Measurements from ENCODE around the gene LRWD1. TPM values are rescaled to one million over a fixed set of nuclear protein-coding genes. Genes with fewer than 3 reads are reported as not detected.
"Not testable (repeated sequence)": the region's sequence is repeated elsewhere in the genome, so short reads cannot be mapped to it uniquely, and the experiment has no call there.

Gene LRWD1
- total and polyA plus RNA-seq, 9 of the 15 experiments (the other 6 are each of a cell fraction or from before 2014, with no cell fraction given) = 0.61 to 66.0 (median 33.2) TPM

- H3K79me2 ChIP-seq (ENCODE audit: control insufficient read depth, insufficient read depth, low read length); H4K20me1 ChIP-seq (replicated peaks; ENCODE audit: control insufficient read depth, insufficient read depth, low read length); CTCF ChIA-PET (ENCODE audit: low intra/inter-chr PET ratio); in situ Hi-C loops (cut with MboI); POLR2A ChIA-PET; H3K4me1 ChIP-seq (replicated peaks in 1 of 2; ENCODE audit: control insufficient read depth in 2 of 2, insufficient read depth in 2 of 2, low read length in 2 of 2); intact Hi-C loops (cut with micrococcal nuclease); H3K9me3 ChIP-seq (replicated peaks; ENCODE audit: control insufficient read depth, insufficient read depth, low read depth, low read length); H3K27ac ChIP-seq (ENCODE audit: extremely low read depth, low read depth, low read length); BruUV-seq (replicated peaks); H3K36me3 ChIP-seq (ENCODE audit: control insufficient read depth, insufficient read depth, low read length); H3K27me3 ChIP-seq (ENCODE audit: control insufficient read depth in 2 of 2, insufficient read depth in 2 of 2, low read length in 2 of 2); FAIRE-seq; ATAC-seq; H3K9me1 ChIP-seq (ENCODE audit: control insufficient read depth, insufficient read depth, low read length); TF ChIP-seq ZNF740 (tag; IDR thresholded peaks at IDR 0.05): not testable (repeated sequence)
- Histone ChIP-seq H2AFZ (ENCODE audit: low read depth, low read length) (peak overlapping the region; percentile 59; the same call in 1 of the 2 replicates), H3K9ac (ENCODE audit: insufficient read depth in 1 of 2, low read depth in 2 of 2, low read length in 2 of 2) (peak overlapping the region; percentile 25 to 78; a peak in 2 of 4 replicates), H3K4me2 (ENCODE audit: insufficient read depth, low read length) (peak overlapping the region; percentile 52), H3K4me3 (peak overlapping the region; percentile 31; the same call in 1 of the 2 replicates)
- peak in 1 of 4 experiments; percentile 90 for DNase-seq (ENCODE audit: extremely low read depth in 1 of 4, low spot score in 3 of 4)
- WGBS (ENCODE audit: insufficient coverage, low coverage, missing lambda C conversion rate) = 51% methylated on average over 4 of the region's 5 CpGs
- TF ChIP-seq KDM4B (IDR thresholded peaks at IDR 0.05; ENCODE audit: borderline replicate concordance in 2 of 2, low read depth in 1 of 2) = 0 out of 4 replicates have a peak, but pooled peaks of 1 of the 2 experiments have one; percentile 42
- TF ChIP-seq EGR1 (conservative IDR thresholded peaks at IDR 0.05) = peak; percentile 70
- TF ChIP-seq ZNF263 (CRISPR knock-in tag; IDR thresholded peaks at IDR 0.05; ENCODE audit: borderline replicate concordance) = peak; percentile 79; the same call in 1 of the 2 replicates
- peak; percentile 70; the same call in 1 of the 2 replicates for TF ChIP-seq ZBTB7A (IDR thresholded peaks at IDR 0.05; ENCODE audit: borderline replicate concordance, control insufficient read depth, low read depth, low read length)
- peak; percentile 77 for TF ChIP-seq VEZF1 (CRISPR knock-in tag; IDR thresholded peaks at IDR 0.05)
- TF ChIP-seq AFF1 (IDR thresholded peaks at IDR 0.05; ENCODE audit: low read depth in 1 of 2, partially characterized antibody in 2 of 2) = peak in 1 of 2 experiments; percentile 51
- TF ChIP-seq ZNF740 (CRISPR knock-in tag; IDR thresholded peaks at IDR 0.05) = peak; percentile 61; the same call in 1 of the 2 replicates
- 0 out of 2 replicates have a peak, but pooled peaks have one; percentile 18 for TF ChIP-seq DPF2 (IDR thresholded peaks at IDR 0.05)
- peak; percentile 61 for TF ChIP-seq RBM22 (IDR thresholded peaks at IDR 0.05; ENCODE audit: low read depth, low read length, poor library complexity, severe bottlenecking)
- peak; percentile 60; the same call in 1 of the 2 replicates for TF ChIP-seq ZNF512 (tag; IDR thresholded peaks at IDR 0.05)
These were observed 47.9 kb downstream of the LRWD1 start for GRCh38 chr7:102512642-102513221.

Measured in K562 (cell line).